A549 (cell line): ENCODE results near the gene DYDC1. TPM values are rescaled to one million over a fixed set of nuclear protein-coding genes. Genes with fewer than 3 reads are reported as not detected.

Experiments used
- ATAC-seq, 2 experiments: fragments of 200-7000 bp in 1 of 2; fragments of >200 bp in 1 of 2; cut with Nextera tagmentation in 1 of 2; cut with Tn5 transposase in 1 of 2; 3 replicates each; pipeline versions ENCODE4 v1.8.0 to v1.9.1; 2018 to 2020; ENCODE audit warnings: mild to moderate bottlenecking in 1 of 2, moderate library complexity in 1 of 2
- CTCF ChIA-PET: fragments of 300-600 bp; sonication (Branson Sonifier 250); formaldehyde crosslinking; extraction: SDS; loops from one replicate; lab custom pipeline; 2021; ENCODE audit warnings: antibody characterized with exemption, inconsistent platforms; lab: Yijun Ruan, JAX
- POLR2A ChIA-PET: fragments of 350-600 bp; formaldehyde crosslinking; extraction: SDS; loops from one replicate; lab custom pipeline; 2021; ENCODE audit warnings: antibody characterized with exemption, inconsistent platforms; lab: Yijun Ruan, JAX
- DNase-seq, 2 experiments: peaks; one replicate each; pipeline versions ENCODE4 v3.0.0 to v3.0.0-alpha.2; 2011 to 2016; ENCODE audit warnings: low read depth in 1 of 2, low spot score in 1 of 2
- FAIRE-seq: peaks from 2 replicates; lab custom pipeline; 2011; peaks lifted over from hg19 to GRCh38; lab: Jason Lieb, UNC
- H3K27ac ChIP-seq, 2 experiments: fragments of >200 bp; sonication (Bioruptor Twin); formaldehyde crosslinking; 3 replicates each; pipeline ENCODE4 v1.5.1; 2016 to 2017
- H3K4me1 ChIP-seq: fragments of >200 bp; sonication (Bioruptor Twin); formaldehyde crosslinking; 3 replicates; pipeline ENCODE4 v1.6.1; 2016
- H3K4me2 ChIP-seq: fragments of >200 bp; sonication (Bioruptor Twin); formaldehyde crosslinking; 3 replicates; pipeline ENCODE4 v1.6.1; 2016
- H3K4me3 ChIP-seq: fragments of >200 bp; sonication (Bioruptor Twin); formaldehyde crosslinking; 3 replicates; pipeline ENCODE4 v1.5.1; 2016
- H3K9me3 ChIP-seq: fragments of >200 bp; sonication (Bioruptor Twin); formaldehyde crosslinking; 3 replicates; pipeline ENCODE4 v1.6.1; 2016
- CEBPB ChIP-seq, 2 experiments: fragments of >200 bp in 1 of 2; sonication (Bioruptor Twin) in 1 of 2; formaldehyde crosslinking in 1 of 2; IDR thresholded peaks; 2 replicates each; pipeline ENCODE4 v1.6.1; 2012 to 2016
- CHD2 ChIP-seq: fragments of 150-350 bp; IDR thresholded peaks from 2 replicates; pipeline ENCODE4 v1.6.1; 2014; ENCODE audit warnings: low read length; ENCODE audit not compliant: partially characterized antibody
- FOSB ChIP-seq: fragments of 250-450 bp; sonication (Bioruptor Pico); IDR thresholded peaks from 2 replicates; pipeline ENCODE4 v1.5.0; 2020; ENCODE audit warnings: mild to moderate bottlenecking, moderate library complexity
- FOSL2 ChIP-seq, 2 experiments: fragments of 450-650 bp in 1 of 2; fragments of >200 bp in 1 of 2; sonication (Bioruptor Twin) in 1 of 2; formaldehyde crosslinking; IDR thresholded peaks; 2 replicates each; pipeline versions ENCODE4 v1.5.0 to v1.6.1; 2016 to 2020; ENCODE audit warnings: mild to moderate bottlenecking in 1 of 2, moderate library complexity in 1 of 2
- GATA3 ChIP-seq: IDR thresholded peaks from 2 replicates; pipeline ENCODE4 v1.6.1; 2012; ENCODE audit warnings: borderline replicate concordance
- HEYL ChIP-seq: fragments of 250-450 bp; sonication (Bioruptor Pico); IDR thresholded peaks from 2 replicates; pipeline ENCODE4 v1.8.0; 2021; ENCODE audit warnings: mild to moderate bottlenecking, moderate library complexity
- HOXB5 ChIP-seq: fragments of 250-450 bp; sonication (Bioruptor Pico); IDR thresholded peaks from 2 replicates; pipeline ENCODE4 v1.5.0; 2020; ENCODE audit warnings: mild to moderate bottlenecking, moderate library complexity
- KDM5A ChIP-seq: fragments of 200-600 bp; sonication (generic); IDR thresholded peaks from 2 replicates; pipeline ENCODE4 v1.6.1; 2016; ENCODE audit warnings: antibody characterized with exemption, mild to moderate bottlenecking
- MAZ ChIP-seq: fragments of 150-350 bp; IDR thresholded peaks from 2 replicates; pipeline ENCODE4 v1.6.1; 2014; ENCODE audit warnings: antibody characterized with exemption, low read depth, low read length, borderline replicate concordance
- NPAS2 ChIP-seq: fragments of 250-450 bp; sonication (Bioruptor Pico); IDR thresholded peaks from 2 replicates; pipeline ENCODE4 v1.8.0; 2022; ENCODE audit warnings: mild to moderate bottlenecking, moderate library complexity, borderline replicate concordance
- RAD21 ChIP-seq, 2 experiments: fragments of >200 bp in 1 of 2; sonication (Bioruptor Twin) in 1 of 2; formaldehyde crosslinking in 1 of 2; IDR thresholded peaks in 1 of 2; conservative IDR thresholded peaks in 1 of 2; 2 replicates in 1 of 2; 3 replicates in 1 of 2; pipeline ENCODE4 v1.6.1; 2012 to 2018; ENCODE audit warnings: inconsistent platforms in 1 of 2
- RCOR1 ChIP-seq: fragments of 150-350 bp; IDR thresholded peaks from 2 replicates; pipeline ENCODE4 v1.6.1; 2014; ENCODE audit warnings: antibody characterized with exemption, low read length, low read depth
- ZC3H11A ChIP-seq: fragments of 450-650 bp; IDR thresholded peaks from 2 replicates; pipeline ENCODE4 v1.6.1; 2014; ENCODE audit warnings: antibody characterized with exemption, mild to moderate bottlenecking
- ZFP36 ChIP-seq: fragments of 450-650 bp; IDR thresholded peaks from 2 replicates; pipeline ENCODE4 v1.6.1; 2014; ENCODE audit warnings: borderline replicate concordance; ENCODE audit not compliant: partially characterized antibody
- ZSCAN20 ChIP-seq: fragments of 250-450 bp; sonication (Bioruptor Pico); IDR thresholded peaks from 2 replicates; pipeline ENCODE4 v1.8.0; 2022; ENCODE audit warnings: mild to moderate bottlenecking, moderate library complexity
- WGBS: methylation state at CpG from one replicate; pipeline ENCODE4 v1.1.6; 2017; ENCODE audit errors: missing lambda C conversion rate; 5-methylcytosine and 5-hydroxymethylcytosine counted together
- polyA plus RNA-seq, 4 experiments: library from polyadenylated mRNA; depleted of rRNA in 3 of 4; stranded (reverse); fragments of >200 nt; fragmentation: RNase III in 1 of 4; extraction: RNeasy Plus Mini Kit Qiagen cat#74134 plus additional on column Dnase treatment in 1 of 4; gene quantifications; 2 replicates in 3 of 4; 3 replicates in 1 of 4; pipeline ENCODE4 v1.2.3, GENCODE V29; 2011 to 2017
- TF ChIP-seq, protein P1 (sequence below): fragments of 250-450 bp; sonication (Bioruptor Pico); IDR thresholded peaks from 2 replicates; pipeline ENCODE4 v1.5.0; 2020; ENCODE audit warnings: low read depth, mild to moderate bottlenecking, moderate library complexity
- TF ChIP-seq, protein P2 (sequence below): IDR thresholded peaks from 2 replicates; pipeline ENCODE4 v1.6.1; 2012
- TF ChIP-seq, protein P3 (sequence below): fragments of 200-600 bp; sonication (generic); IDR thresholded peaks from 2 replicates; pipeline ENCODE4 v1.6.1; 2016; ENCODE audit warnings: antibody characterized with exemption, mild to moderate bottlenecking, moderate library complexity

DYDC1 gene
- polyA plus RNA-seq, 2 of the 4 experiments (the other 2 are of a cell fraction), result not detected

DNA sequence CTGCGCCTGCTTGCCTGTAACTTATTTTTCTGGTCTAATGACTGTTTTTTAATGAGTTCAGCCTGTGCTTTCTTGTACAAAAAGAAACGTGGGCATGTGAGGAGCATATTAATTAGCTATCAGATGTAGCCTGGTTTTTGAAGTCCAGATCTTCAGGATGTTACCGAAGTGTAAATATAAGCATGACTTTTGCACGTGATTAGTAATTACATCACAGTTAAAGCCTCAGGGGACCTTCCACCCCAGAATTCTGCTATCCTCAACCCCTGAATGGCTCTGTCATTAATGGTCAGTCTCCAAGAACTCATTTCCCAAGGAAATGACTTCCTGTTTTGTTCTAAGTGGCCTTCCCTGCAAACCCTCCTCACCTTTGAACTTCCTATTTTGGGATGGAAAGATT lies 49.6 kb upstream of the DYDC1 start:
- DNase-seq, result no peak
- H3K9me3 ChIP-seq, result no peaks in the 10 kb centered on the region
- TF ChIP-seq RAD21 (conservative IDR thresholded peaks at IDR 0.05 in 1 of 2, IDR thresholded peaks at IDR 0.05 in 1 of 2) (no peak), HOXB5 (CRISPR knock-in tag) (no peak), ZC3H11A (no peak), CEBPB (IDR thresholded peaks at IDR 0.05) (no peak), HEYL (no peak), KDM5A (no peak), FOSL2 (IDR thresholded peaks at IDR 0.05) (no peak), FOSL2 (CRISPR knock-in tag; IDR thresholded peaks at IDR 0.05) (no peak), FOSB (CRISPR knock-in tag) (no peak), ZSCAN20 (CRISPR knock-in tag) (no peak), ZFP36 (no peak), CHD2 (no peak)
- TF ChIP-seq, protein P1, sequence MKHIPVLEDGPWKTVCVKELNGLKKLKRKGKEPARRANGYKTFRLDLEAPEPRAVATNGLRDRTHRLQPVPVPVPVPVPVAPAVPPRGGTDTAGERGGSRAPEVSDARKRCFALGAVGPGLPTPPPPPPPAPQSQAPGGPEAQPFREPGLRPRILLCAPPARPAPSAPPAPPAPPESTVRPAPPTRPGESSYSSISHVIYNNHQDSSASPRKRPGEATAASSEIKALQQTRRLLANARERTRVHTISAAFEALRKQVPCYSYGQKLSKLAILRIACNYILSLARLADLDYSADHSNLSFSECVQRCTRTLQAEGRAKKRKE (CRISPR knock-in tag), result no peak
- no peak overlapping the region for H3K4me3 ChIP-seq
- no peak overlapping the region for H3K27ac ChIP-seq
- no peak for FAIRE-seq
- whole genome bisulfite sequencing, result 67% methylated on average over 4 of the region's 4 CpGs
- H3K4me1 ChIP-seq, result peaks cover 18% of the 10 kb centered on the region; the same call in 2 of the 3 replicates
- POLR2A ChIA-PET, result no interaction called here
- CTCF ChIA-PET, result interaction anchor here (1.0 to 3.9 kb wide), 4 partner anchors 21 to 131 kb away, joined by 3 to 30 read pairs (median 6); partner anchors contain the start of gene SH2D4B
- ATAC-seq, result no peak
- no peak overlapping the region for H3K4me2 ChIP-seq

DNA sequence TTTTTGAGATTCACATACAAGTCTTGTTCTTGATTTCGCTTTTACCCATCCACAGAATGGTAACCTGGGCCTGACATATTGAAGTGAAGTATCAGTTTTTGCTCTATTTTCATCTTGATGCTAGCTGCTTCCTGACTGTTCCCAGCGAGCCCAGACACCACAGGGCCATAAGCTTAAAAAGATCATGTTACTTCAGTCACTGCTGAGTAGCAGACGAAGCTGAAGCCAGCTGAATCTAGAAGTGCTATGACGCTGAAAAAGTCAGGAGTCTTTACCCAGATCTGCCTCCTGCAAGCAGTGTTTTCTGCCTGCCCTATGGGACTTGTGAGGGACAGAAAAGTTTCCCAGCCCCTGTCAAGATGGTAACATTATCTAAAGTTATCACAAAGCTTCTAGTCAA lies 49.1 kb upstream of the DYDC1 start:
- DNase-seq (no peak), FAIRE-seq (no peak)
- POLR2A ChIA-PET, result no interaction called here
- H3K4me2 ChIP-seq, result no peak overlapping the region
- TF ChIP-seq CHD2, result no peak
- no peak for TF ChIP-seq NPAS2 (CRISPR knock-in tag)
- TF ChIP-seq, protein P2, sequence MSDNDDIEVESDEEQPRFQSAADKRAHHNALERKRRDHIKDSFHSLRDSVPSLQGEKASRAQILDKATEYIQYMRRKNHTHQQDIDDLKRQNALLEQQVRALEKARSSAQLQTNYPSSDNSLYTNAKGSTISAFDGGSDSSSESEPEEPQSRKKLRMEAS, result no peak
- TF ChIP-seq MAZ, result no peak
- TF ChIP-seq, protein P3, sequence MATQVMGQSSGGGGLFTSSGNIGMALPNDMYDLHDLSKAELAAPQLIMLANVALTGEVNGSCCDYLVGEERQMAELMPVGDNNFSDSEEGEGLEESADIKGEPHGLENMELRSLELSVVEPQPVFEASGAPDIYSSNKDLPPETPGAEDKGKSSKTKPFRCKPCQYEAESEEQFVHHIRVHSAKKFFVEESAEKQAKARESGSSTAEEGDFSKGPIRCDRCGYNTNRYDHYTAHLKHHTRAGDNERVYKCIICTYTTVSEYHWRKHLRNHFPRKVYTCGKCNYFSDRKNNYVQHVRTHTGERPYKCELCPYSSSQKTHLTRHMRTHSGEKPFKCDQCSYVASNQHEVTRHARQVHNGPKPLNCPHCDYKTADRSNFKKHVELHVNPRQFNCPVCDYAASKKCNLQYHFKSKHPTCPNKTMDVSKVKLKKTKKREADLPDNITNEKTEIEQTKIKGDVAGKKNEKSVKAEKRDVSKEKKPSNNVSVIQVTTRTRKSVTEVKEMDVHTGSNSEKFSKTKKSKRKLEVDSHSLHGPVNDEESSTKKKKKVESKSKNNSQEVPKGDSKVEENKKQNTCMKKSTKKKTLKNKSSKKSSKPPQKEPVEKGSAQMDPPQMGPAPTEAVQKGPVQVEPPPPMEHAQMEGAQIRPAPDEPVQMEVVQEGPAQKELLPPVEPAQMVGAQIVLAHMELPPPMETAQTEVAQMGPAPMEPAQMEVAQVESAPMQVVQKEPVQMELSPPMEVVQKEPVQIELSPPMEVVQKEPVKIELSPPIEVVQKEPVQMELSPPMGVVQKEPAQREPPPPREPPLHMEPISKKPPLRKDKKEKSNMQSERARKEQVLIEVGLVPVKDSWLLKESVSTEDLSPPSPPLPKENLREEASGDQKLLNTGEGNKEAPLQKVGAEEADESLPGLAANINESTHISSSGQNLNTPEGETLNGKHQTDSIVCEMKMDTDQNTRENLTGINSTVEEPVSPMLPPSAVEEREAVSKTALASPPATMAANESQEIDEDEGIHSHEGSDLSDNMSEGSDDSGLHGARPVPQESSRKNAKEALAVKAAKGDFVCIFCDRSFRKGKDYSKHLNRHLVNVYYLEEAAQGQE, result no peak
- TF ChIP-seq FOSB (CRISPR knock-in tag), result no peak
- no peak for TF ChIP-seq RCOR1
- TF ChIP-seq, protein P1 (CRISPR knock-in tag), result no peak
- no peak for TF ChIP-seq RAD21 (conservative IDR thresholded peaks at IDR 0.05 in 1 of 2, IDR thresholded peaks at IDR 0.05 in 1 of 2)
- no peak for TF ChIP-seq GATA3
- TF ChIP-seq, all 56 proteins: peak for 0
- no peak overlapping the region for H3K4me3 ChIP-seq
- peaks cover 12% of the 10 kb centered on the region; the same call in 2 of the 3 replicates for H3K4me1 ChIP-seq
- WGBS, result 87% methylated on average over 4 of the region's 4 CpGs
- CTCF ChIA-PET, result interaction anchor here (2.1 to 3.9 kb wide), 2 partner anchors 22 to 39 kb away, joined by 8 to 30 read pairs; no protein-coding TSS in a partner anchor
- no peak for ATAC-seq
- no peaks in the 10 kb centered on the region for H3K9me3 ChIP-seq
- H3K27ac ChIP-seq, result no peak overlapping the region
